ENCODE measurements around the gene PLA2G2C.

DNA sequence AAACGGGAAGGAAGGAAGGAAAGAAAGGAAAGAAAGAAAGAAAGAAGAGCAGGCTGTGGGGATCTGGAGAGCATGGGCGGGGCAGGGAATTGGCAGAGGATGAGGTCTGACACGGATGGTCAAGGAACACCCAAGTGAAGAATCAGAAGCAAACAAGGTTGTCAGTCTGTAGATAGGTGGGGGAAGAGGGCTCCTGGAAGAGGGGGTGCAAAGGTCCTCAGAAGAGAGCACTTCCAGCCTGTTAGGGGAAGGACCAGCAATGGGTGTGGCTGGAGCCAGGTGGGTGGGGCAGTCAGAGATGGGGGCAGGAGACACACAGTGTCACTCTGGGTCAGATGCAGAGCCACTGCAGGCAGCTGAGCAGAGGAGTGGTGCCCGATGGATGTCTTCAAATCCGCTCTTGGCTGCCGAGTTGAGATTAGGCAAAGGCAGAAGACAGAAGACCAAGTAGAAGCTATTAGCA, 11.0 kb upstream of the PLA2G2C start:
- TF ChIP-seq POLR2A (IDR thresholded peaks at IDR 0.05) (no peak), POLR2AphosphoS5 (IDR thresholded peaks at IDR 0.05) (no peak)
